Bronchial epithelial cell (primary cell): Measurements from ENCODE around the gene TEX2. TPM values are rescaled to one million over a fixed set of nuclear protein-coding genes. Genes with fewer than 3 reads are reported as not detected.
A peak's percentile ranks its signal among the peaks of the same experiment; 100 is the strongest.
"Not testable (repeated sequence)": the region's sequence is repeated elsewhere in the genome, so short reads cannot be mapped to it uniquely, and the experiment has no call there.

ENCODE experiments used
- DNase-seq: peaks from one replicate; pipeline ENCODE4 v3.0.0-alpha.2; 2010; ENCODE audit warnings: low read depth
- FAIRE-seq: peaks from 2 replicates; lab custom pipeline; 2011; peaks lifted over from hg19 to GRCh38; lab: Jason Lieb, UNC
- H3K27me3 ChIP-seq: 2 replicates; pipeline ENCODE4 v1.5.1; 2011; ENCODE audit warnings: low read length; ENCODE audit not compliant: control insufficient read depth, insufficient read depth
- H3K36me3 ChIP-seq: 2 replicates; pipeline ENCODE4 v1.5.1; 2011; ENCODE audit warnings: low read length; ENCODE audit not compliant: control insufficient read depth, insufficient read depth
- H3K4me3 ChIP-seq: 2 replicates; pipeline ENCODE4 v1.5.1; 2011; ENCODE audit warnings: mild to moderate bottlenecking, low read depth, low read length, control low read depth
- total RNA-seq: library from RNA; depleted of rRNA; stranded (reverse); fragments of >200 nt; gene quantifications from 2 replicates; pipeline ENCODE4 v1.2.1, GENCODE V29; 2014
- TF ChIP-seq, protein P1 (sequence below): IDR thresholded peaks from 2 replicates; pipeline ENCODE4 v1.5.1; 2011; ENCODE audit warnings: mild to moderate bottlenecking, moderate library complexity, low read length, control low read depth, inconsistent platforms; ENCODE audit not compliant: insufficient read depth, severe bottlenecking

TEX2 gene
- total RNA-seq, 1 donor from 2014 or later: 14.7 TPM

DNA sequence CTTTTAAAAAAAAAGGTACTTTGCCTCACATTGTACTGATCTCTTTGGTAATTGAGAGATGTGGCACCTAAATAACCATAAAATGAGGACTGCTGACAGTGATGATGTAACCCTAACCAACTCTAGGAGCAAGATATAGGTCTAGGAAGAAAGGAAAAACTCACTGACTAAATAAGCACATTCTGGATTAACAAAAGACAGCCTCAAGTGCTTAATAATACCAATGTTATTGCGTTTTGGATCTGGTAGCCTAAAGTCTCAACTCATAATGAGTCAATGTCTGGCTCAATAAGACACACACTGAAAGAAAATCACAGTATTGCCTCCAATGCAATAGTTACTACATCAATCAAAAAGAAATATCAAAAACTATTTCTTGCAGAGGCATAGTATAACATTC lies 136.1 kb downstream of the TEX2 start:
- no peak for FAIRE-seq

DNA sequence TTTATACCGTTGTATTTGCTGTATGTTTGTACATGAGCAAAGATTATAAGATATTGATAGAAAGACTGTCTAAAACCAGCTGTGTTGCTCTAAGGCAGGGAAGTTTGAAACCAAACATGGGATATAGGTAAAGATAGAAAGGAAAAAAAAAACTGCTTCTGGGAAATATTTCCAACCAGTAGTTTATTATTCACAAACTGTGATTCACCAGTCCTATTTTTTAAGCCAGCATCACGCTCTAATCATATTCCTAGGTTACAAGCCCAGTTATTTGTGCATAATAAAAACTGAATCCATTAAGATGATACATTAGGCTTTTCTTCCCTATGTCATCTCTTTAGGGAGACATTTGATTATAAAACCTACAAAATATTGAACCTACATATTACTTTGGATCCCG lies 137.1 kb downstream of the TEX2 start:
- TF ChIP-seq, protein P1, sequence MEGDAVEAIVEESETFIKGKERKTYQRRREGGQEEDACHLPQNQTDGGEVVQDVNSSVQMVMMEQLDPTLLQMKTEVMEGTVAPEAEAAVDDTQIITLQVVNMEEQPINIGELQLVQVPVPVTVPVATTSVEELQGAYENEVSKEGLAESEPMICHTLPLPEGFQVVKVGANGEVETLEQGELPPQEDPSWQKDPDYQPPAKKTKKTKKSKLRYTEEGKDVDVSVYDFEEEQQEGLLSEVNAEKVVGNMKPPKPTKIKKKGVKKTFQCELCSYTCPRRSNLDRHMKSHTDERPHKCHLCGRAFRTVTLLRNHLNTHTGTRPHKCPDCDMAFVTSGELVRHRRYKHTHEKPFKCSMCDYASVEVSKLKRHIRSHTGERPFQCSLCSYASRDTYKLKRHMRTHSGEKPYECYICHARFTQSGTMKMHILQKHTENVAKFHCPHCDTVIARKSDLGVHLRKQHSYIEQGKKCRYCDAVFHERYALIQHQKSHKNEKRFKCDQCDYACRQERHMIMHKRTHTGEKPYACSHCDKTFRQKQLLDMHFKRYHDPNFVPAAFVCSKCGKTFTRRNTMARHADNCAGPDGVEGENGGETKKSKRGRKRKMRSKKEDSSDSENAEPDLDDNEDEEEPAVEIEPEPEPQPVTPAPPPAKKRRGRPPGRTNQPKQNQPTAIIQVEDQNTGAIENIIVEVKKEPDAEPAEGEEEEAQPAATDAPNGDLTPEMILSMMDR: no peak
- FAIRE-seq: no peak
- H3K36me3 ChIP-seq: no peaks in the 10 kb centered on the region
- H3K4me3 ChIP-seq: no peak overlapping the region
- no peaks in the 10 kb centered on the region for H3K27me3 ChIP-seq
- no peak for DNase-seq

More for the DNA sequence above, 136.1 kb downstream of the TEX2 start:
- TF ChIP-seq, protein P1: no peak
- H3K36me3 ChIP-seq: no peaks in the 10 kb centered on the region
- no peak overlapping the region for H3K4me3 ChIP-seq
- peak; percentile 85 for DNase-seq
- H3K27me3 ChIP-seq: no peaks in the 10 kb centered on the region

DNA sequence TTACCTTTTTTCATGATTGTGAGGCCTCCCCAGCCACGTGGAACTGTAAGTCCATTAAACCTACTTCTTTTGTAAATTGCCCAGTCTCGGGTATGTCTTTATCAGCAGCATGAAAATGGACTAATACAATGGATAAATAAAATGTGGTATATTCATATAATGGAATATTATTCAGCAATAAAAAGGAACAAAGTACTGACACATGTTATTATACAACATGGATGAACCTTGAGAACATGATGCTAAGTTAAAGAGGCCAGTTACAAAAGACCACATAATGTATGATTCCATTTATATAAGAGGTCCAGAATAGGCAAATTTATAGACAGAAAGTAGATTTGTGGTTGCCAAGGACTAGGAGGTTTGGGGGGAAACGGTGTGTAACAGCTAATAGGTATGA lies 138.5 kb downstream of the TEX2 start:
- TF ChIP-seq, protein P1: no peak
- peaks cover 3% of the 10 kb centered on the region for H3K36me3 ChIP-seq
- FAIRE-seq: no peak
- no peaks in the 10 kb centered on the region for H3K27me3 ChIP-seq
- no peak overlapping the region for H3K4me3 ChIP-seq
- no peak for DNase-seq

DNA sequence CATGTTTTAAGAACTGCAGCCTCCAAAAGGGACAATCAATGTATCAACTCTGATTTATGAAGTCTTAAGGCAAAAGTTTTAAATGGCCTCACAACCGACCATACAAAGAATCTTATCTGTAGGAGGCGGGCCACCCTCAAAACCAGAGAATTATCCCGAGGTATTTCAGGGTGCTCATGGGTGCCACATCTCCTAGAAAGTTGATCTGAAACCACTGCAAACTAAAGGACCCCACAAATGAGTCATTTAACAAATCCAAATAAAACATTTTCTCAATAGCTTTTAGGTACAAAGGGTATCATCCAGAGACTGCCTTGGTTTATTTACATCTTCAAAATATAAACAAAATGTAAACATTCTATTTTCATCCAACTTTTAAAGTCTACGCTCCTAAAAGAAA lies 139.9 kb downstream of the TEX2 start:
- TF ChIP-seq, protein P1: no peak
- H3K36me3 ChIP-seq: peaks cover 3% of the 10 kb centered on the region
- FAIRE-seq (no peak), DNase-seq (no peak)
- no peaks in the 10 kb centered on the region for H3K27me3 ChIP-seq
- H3K4me3 ChIP-seq: no peak overlapping the region

DNA sequence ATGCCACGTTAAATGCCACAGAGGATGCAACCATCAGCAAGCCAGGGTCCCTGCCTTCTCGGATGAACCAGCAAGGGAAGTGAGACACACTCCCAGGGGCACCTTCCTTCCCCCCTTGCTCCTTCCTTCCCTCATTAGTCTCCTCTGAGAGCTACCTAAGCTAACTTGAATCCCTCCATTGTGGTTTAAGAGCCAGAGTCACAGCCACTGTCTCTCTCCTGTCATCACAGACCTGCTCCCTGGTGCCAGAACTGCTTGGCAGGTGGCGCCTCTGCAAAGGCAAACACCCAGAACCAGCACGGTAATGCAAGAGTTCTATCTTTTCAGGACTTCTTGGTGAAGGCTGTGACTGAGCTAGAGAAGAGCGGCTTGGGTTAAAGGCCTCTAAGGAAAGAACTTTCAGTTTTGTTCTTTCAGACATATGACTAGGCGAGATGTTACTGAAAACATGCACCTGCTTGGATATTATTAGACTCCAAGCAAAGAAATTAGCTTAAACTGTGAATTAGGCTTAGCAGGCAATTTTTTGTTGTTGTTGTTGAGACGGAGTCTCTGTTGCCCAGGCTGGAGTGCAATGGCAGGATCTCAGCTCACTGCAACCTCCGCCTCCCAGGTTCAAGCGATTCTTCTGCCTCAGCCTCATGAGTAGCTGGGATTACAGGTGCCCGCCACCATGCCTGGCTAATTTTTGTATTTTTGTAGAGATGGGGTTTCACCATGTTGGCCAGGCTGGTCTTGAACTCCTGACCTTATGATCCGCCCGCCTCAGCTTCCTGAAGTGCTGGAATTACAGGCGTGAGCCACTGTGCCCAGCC lies 141.9 kb downstream of the TEX2 start:
- not testable (repeated sequence) for H3K27me3 ChIP-seq, FAIRE-seq, H3K36me3 ChIP-seq, DNase-seq, H3K4me3 ChIP-seq

DNA sequence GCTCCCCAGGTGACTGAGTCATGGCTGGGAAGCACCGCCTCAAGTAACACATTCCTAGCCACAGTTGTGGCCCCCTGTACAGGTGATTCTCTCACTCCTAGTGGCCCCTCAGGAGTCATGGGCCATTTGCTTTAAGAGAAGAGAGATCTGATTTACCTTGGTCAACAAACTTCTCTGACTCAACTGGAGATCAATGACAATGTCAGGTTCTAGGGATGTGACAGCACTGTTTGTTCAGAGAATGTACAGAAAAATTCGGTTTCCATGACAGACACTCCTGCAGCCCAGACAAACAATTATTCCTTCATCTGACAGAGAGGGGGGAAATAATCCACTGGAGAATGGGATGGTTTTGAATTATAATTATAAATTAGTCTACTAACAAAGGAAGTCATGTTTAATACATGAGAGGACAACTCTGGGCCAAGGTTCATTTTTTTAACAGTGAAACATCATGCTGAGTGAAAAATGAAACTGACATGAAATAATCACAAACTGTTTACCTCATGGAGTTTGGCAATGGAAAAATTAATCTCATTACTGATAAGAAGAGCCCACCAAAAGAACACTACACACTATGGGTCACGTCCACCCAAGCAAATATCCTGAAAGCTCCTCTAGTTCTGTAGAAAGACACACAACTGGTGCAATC lies 142.8 kb downstream of the TEX2 start:
- TF ChIP-seq, protein P1: no peak
- H3K36me3 ChIP-seq: peaks cover 3% of the 10 kb centered on the region
- H3K4me3 ChIP-seq: no peak overlapping the region
- no peaks in the 10 kb centered on the region for H3K27me3 ChIP-seq
- FAIRE-seq (no peak), DNase-seq (no peak)
